Measurements from ENCODE around the gene NLRP3. TPM values are rescaled to one million over a fixed set of nuclear protein-coding genes. Genes with fewer than 3 reads are reported as not detected.
"Not testable (repeated sequence)": the region's sequence is repeated elsewhere in the genome, so short reads cannot be mapped to it uniquely, and the experiment has no call there.

The NLRP3 gene
- total and polyA plus RNA-seq, 10 of the 15 experiments (the other 5 are each of a cell fraction or from before 2014, with no cell fraction given) = 1.8 to 10.4 (median 5.0) TPM

DNA sequence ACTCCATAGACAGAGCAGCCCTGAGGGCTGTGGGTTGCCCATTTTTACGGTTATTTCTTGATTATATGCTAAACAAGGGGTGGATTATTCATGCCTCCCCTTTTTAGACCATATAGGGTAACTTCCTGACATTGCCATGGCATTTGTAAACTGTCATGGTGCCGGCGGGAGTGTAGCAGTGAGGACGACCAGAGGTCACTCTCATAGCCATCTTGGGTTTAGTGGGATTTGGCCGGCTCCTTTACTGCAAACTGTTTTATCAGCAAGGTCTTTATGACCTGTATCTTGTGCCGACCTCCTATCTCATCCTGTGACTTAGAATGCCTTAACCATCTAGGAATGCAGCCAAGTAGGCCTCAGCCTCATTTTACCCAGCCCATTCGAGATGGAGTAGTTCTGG lies 38.3 kb upstream of the NLRP3 start:
- ATAC-seq; BruUV-seq (replicated peaks); H3K79me2 ChIP-seq (ENCODE audit: control insufficient read depth, insufficient read depth, low read length); intact Hi-C loops (cut with micrococcal nuclease; ENCODE audit: unreplicated experiment); H3K36me3 ChIP-seq (ENCODE audit: control insufficient read depth in 2 of 2, insufficient read depth in 2 of 2, low read length in 1 of 2); H3K9ac ChIP-seq (ENCODE audit: control insufficient read depth, insufficient read depth, low read length); DNase-seq (ENCODE audit: low read depth, low spot score); H3K27me3 ChIP-seq (replicated peaks in 1 of 2; ENCODE audit: control insufficient read depth in 2 of 2, insufficient read depth in 2 of 2, low read length in 1 of 2); FAIRE-seq; H3K9me3 ChIP-seq (replicated peaks; ENCODE audit: control insufficient read depth, insufficient read depth, low read length); H4K20me1 ChIP-seq (ENCODE audit: control insufficient read depth, insufficient read depth); H3K4me1 ChIP-seq (ENCODE audit: control insufficient read depth, insufficient read depth, low read length); in situ Hi-C loops (cut with MboI); H3K4me3 ChIP-seq; RAD21 ChIA-PET (ENCODE audit: unreplicated experiment); POLR2A ChIA-PET; H3K27ac ChIP-seq (ENCODE audit: control insufficient read depth, insufficient read depth); H2AFZ ChIP-seq (ENCODE audit: control insufficient read depth, low read depth, low read length); H3K4me2 ChIP-seq (ENCODE audit: control insufficient read depth, insufficient read depth): not testable (repeated sequence)
- WGBS (ENCODE audit: insufficient coverage, insufficient replicate concordance, low lambda C conversion rate, missing lambda C conversion rate) = 50% methylated on average over 7 of the region's 7 CpGs
- ChIA-PET SMC1A (ENCODE audit: uncharacterized antibody, unreplicated experiment) (interaction anchor here (0.9 kb wide), 1 partner anchor 109 kb away, joined by 3 read pairs; no protein-coding TSS in a partner anchor), CTCF (interaction anchor here (1.5 kb wide), 1 partner anchor 108 kb away, joined by 5 read pairs; no protein-coding TSS in a partner anchor)

DNA sequence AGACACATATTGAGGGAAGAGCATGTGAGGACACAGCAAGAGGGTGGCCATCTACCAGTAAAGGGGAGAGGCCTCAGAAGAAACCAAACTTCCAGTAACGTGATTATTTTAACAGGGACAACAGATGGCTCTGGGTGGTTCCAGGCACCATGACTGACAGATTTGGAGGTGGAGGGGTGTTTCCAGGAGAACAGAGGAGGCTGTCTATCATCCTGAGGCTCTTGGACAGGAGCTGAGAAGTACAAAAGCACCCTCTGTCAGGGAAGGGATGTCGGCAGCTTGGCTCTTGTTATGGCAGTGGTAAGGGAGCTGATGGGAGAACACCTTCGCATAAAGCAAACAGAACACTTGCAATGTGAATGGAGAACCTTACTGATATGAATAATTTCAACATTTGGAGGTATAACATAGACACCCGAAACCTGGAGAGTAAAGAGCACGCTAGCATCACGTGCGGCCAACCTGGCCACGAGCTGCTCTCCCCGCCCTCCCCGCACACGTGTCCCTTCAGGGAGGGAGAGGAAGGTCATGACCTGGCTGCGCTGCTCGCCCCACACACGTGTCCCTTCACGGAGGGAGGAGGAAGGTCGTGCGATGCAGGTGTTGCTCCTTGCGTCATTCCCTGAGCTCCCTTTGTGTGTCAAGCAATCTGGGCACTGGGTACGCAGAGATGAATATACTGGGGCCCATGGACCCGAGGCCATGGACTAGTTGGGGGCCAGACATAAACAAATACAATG lies 37.5 kb upstream of the NLRP3 start:
- TF ChIP-seq BCL3 (IDR thresholded peaks at IDR 0.05; ENCODE audit: borderline replicate concordance, insufficient read depth, low read depth, low read length, poor library complexity, severe bottlenecking) = no peak
- no peak for TF ChIP-seq SP1 (IDR thresholded peaks at IDR 0.05; ENCODE audit: low read depth, low read length)
- no peak for TF ChIP-seq CREB1 (IDR thresholded peaks at IDR 0.05; ENCODE audit: low read depth)
- SMC1A ChIA-PET (ENCODE audit: uncharacterized antibody, unreplicated experiment) = interaction anchor here (0.6 to 1.5 kb wide), 2 partner anchors 12 to 14 kb away, joined by 3 to 4 read pairs; no protein-coding TSS in a partner anchor
- no peak for FAIRE-seq
- no peak overlapping the region for H3K27ac ChIP-seq (ENCODE audit: control insufficient read depth, insufficient read depth)
- RAD21 ChIA-PET (ENCODE audit: unreplicated experiment) = no interaction called here
- H3K4me2 ChIP-seq (ENCODE audit: control insufficient read depth, insufficient read depth) = no peak overlapping the region
- H3K4me1 ChIP-seq (ENCODE audit: control insufficient read depth, insufficient read depth, low read length) = no peaks in the 10 kb centered on the region
- CTCF ChIA-PET = interaction anchor here (1.9 kb wide), 1 partner anchor 11 kb away, joined by 6 read pairs; no protein-coding TSS in a partner anchor
- H3K27me3 ChIP-seq (replicated peaks in 1 of 2; ENCODE audit: control insufficient read depth in 2 of 2, insufficient read depth in 2 of 2, low read length in 1 of 2) = no peaks in the 10 kb centered on the region
- H4K20me1 ChIP-seq (ENCODE audit: control insufficient read depth, insufficient read depth) = no peaks in the 10 kb centered on the region
- no peak for ATAC-seq
- in situ Hi-C loops (cut with MboI) = no loop called here
- no peaks in the 10 kb centered on the region for H3K36me3 ChIP-seq (ENCODE audit: control insufficient read depth in 2 of 2, insufficient read depth in 2 of 2, low read length in 1 of 2)
- no peak overlapping the region for H3K4me3 ChIP-seq
- H3K9ac ChIP-seq (ENCODE audit: control insufficient read depth, insufficient read depth, low read length) = no peak overlapping the region
- POLR2A ChIA-PET = no interaction called here
- no peak overlapping the region for H2AFZ ChIP-seq (ENCODE audit: control insufficient read depth, low read depth, low read length)
- no peaks in the 10 kb centered on the region for H3K79me2 ChIP-seq (ENCODE audit: control insufficient read depth, insufficient read depth, low read length)
- no TSS peak for BruUV-seq (replicated peaks)
- 53% methylated on average over 18 of the region's 20 CpGs for WGBS (ENCODE audit: insufficient coverage, insufficient replicate concordance, low lambda C conversion rate, missing lambda C conversion rate)
- no peak for DNase-seq (ENCODE audit: low read depth, low spot score)
- peaks cover 4% of the 10 kb centered on the region; the same call in 2 of the 3 replicates for H3K9me3 ChIP-seq (replicated peaks; ENCODE audit: control insufficient read depth, insufficient read depth, low read length)
- intact Hi-C loops (cut with micrococcal nuclease; ENCODE audit: unreplicated experiment) = no loop called here
